Measurements from ENCODE around the gene RSRP1.
"Not testable (repeated sequence)": the region's sequence is repeated elsewhere in the genome, so short reads cannot be mapped to it uniquely, and the experiment has no call there.

The RSRP1 gene

DNA sequence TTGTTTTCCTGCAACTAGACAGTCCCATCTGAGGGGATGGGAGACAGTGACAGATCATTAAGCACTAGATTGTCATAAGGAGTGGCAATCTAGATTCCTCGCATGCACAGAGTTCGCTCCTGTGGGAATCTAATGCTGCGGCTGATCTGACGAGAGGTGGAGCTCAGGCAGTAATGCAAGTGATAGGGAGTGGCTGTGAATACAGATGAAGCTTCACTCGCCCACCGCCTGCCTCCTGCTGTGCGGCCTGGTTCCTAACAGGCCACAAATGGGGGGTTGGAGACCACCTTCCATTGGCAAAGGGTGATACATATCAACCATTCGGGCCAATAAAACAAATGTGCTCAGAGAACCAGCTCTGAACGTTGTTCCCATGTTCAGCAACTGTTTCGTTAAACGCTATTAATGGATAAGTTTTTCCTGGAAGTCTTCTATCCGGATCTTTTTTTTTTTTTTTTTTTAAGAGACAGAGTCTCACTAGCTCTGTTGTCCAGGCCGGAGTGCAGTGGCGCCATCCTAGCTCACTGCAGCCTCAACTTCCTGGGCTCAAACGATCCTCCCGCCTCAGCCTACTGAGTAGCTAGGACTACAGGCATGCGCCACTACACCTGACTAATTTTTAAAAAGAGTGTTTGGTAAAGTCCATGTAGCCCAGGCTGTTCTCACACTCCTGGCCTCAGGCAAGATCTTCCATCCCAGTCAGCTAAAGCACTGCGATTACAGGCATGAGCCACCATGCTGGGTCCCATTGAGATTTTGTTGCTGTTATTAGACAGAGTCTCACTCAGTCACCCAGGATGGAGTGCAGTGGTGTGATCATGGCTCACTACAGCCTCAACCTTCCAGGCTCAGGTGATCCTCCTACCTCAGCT is 8.7 kb upstream of the RSRP1 start:
- DNase-seq = no peak

DNA sequence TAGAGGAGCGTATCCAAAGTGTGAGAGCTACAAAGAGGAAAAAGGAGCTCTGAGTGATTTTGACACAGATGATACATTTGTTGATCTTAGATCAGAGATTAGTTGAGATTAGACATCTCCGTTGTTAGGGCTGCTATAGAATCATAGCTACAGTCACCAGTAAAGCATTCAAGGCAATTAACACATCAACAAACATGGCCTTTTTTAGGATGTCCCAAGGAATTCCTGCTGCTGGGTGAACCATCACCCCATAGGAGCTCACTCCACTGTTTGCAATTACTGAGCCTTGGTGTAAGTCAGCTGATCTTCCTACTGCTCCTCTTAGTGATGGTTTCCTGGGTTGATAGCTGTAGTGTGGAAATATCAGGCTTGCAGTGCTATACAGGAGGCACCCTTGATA is 6.7 kb upstream of the RSRP1 start:
- no peak for DNase-seq

GRCh38 chr1:25247829-25248754 is 838 bp upstream of the RSRP1 start:
- no peak for DNase-seq

DNA sequence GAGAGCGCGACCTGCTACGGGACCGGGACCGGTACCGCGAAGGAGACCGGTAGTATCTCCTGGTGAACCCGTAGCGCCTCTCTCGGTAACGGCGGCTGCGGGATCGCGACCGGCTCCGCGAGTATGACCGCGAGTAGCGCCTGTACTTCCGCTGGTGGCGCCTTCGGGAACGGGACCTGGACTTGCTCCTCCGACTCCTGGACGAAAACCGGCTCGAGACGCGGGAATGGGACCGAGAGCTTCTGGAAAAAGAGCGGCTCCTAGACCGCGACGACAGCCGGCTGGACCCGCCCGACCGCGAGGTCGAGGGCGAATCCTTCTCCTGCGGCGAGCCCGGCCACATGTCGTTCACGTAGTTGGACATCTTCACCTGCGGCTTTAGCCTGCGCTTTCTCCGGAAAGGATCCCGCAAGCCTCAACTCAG is 642 bp downstream of the RSRP1 start:
- DNase-seq = no peak

- no peak for DNase-seq
Measured at GRCh38 chr1:25245809-25246599, 1.2 kb downstream of the RSRP1 start.

DNA sequence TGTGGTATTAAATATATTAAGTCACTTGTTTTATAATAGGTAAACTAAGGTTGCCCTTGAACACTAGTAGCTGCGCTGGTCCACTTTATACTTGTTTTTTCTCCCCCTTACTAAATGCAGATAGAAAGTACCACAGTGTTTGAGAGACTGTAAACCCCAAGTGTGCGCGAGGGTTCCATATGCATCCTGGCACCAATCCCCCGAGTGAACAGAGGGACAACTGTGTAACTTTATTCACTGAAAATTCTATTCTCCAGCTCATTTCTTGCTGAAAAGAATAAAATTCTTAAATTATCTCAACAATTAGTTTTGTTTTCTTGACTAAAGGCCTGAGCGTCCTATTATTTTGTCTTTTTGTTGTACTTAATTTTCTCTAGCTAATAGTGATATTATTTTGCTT is 1.9 kb downstream of the RSRP1 start:
- no peak for DNase-seq

GRCh38 chr1:25243907-25244306 is 3.3 kb downstream of the RSRP1 start:
- DNase-seq = no peak

GRCh38 chr1:25239681-25240541 is 7.3 kb downstream of the RSRP1 start:
- peak; percentile 65 for DNase-seq

- DNase-seq = no peak
Measured at GRCh38 chr1:25238046-25238445, 9.2 kb downstream of the RSRP1 start.

- not testable (repeated sequence) for DNase-seq
Measured at GRCh38 chr1:25236261-25236660, 11.0 kb downstream of the RSRP1 start.

DNA sequence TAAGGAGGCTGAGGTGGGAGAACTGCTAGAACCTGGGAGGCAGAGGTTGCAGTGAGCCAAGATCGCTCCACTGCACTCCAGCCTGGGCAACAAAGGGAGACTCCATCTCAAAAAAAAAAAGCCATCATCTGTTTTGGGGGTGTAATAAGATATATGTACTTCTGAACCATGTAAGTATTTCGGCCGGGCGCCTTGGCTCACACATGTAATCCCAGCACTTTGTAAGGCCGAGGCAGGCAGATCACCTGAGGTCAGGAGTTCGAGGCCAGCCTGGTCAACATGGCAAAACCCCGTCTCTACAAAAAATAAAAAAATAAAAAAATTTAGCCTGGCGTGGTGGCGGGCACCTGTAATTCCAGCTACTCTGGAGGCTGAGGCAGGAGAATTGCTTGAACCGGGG is 11.8 kb downstream of the RSRP1 start:
- not testable (repeated sequence) for DNase-seq

GRCh38 chr1:25232866-25233784 is 14.1 kb downstream of the RSRP1 start:
- no peak for DNase-seq

GRCh38 chr1:25232027-25232865 is 15.0 kb downstream of the RSRP1 start, which contains the start of gene SYF2:
Gene SYF2 (minus strand): TSS chr1:25232502. CDS start chr1:25232467, 35 bp downstream.
- DNase-seq = peak; percentile 78

- DNase-seq = no peak
Measured at GRCh38 chr1:25223471-25223870, 23.8 kb downstream of the RSRP1 start.

DNA sequence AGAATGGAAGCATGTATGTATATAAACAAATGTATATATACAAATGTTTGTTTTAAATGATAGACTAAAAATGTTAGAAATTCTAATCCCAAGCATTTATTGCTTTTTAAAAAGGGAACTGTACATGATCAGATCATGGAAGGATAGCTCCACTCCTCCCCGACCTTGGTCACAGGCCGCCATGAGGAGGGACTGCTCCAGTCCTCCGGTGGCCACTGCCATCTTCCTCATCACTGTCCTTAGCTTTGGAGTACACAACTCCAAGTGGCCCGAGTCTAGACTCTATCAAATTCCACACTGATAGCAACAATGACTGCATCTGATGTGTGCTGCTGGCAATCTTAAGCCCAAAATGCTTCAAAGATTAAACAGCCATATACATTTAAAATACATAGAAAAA is 24.6 kb downstream of the RSRP1 start:
- DNase-seq = no peak

DNA sequence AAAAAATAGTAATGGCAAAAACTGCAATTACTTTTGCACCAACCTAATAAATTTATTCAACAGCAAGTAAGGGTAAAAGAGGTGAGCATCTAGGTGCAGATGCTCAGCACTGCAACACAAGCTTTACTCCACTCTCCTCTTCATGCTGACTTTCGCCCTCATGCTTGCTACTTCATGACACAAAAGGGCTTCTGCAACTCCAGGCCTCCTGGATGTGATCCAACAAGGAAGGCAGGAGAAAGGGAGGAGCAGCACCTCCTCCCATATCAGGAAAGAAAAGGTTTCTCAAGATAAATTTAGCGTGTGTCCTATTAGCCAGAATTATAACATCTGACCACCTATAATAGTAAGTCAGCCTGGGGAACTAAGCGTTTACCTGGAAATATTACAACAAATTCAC is 26.6 kb downstream of the RSRP1 start:
- no peak for DNase-seq

DNA sequence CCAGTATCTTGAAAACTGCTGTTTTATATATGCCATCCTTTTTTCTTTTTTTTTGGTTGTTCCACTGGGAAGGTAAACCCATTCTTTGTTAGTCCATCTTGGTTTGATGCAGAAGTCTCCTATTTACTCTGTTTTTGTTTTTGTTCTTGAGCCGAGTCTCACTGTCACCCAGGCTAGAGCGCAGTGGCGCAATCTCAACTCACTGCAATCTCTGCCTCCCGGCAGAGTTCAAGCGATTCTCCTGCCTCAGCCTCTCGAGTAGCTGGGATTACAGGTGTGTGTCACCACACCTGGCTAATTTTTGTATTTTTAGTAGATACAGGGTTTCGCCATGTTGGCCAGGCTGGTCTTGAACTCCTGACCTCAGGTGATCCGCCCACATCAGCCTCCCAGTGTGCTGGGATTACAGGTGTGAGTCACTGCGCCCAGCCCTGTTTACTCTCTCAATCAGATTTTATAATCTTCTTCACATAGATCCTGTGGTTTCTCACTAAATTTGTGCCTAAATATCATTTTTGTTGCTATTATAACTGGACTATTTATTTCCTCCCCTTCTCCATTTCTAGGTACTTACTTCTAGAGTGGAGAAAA is 27.5 kb downstream of the RSRP1 start:
- DNase-seq = no peak

DNA sequence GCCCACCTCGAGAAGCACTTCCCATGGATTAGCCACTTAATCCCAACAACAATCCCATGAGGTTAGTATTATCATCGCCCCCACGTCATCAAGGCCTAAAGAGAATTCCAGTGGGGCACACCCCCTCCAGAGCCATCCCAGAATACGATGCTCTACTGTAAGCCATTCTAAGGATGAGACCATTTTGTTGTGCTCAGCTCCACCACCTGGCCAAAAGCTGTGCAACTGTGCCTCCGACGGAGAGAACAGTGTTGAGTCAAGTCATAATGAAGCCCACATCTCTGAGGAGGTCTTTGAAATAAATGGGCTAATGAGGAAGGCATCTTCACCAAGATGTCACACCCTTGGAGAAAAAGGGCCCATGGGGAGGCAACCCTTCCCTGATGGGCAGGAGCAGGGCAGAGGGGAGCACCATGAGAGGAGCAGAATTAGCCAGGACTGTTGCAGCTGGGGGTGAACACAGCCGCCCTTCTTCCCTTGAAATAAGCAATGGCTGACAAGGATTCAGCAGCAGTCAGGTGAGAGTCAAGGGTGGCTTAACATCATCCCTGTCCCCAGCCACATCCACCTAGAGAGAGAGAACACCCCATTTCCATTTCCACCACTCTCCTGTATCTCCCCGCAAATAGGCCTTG is 29.5 kb downstream of the RSRP1 start:
- no peak for DNase-seq

DNA sequence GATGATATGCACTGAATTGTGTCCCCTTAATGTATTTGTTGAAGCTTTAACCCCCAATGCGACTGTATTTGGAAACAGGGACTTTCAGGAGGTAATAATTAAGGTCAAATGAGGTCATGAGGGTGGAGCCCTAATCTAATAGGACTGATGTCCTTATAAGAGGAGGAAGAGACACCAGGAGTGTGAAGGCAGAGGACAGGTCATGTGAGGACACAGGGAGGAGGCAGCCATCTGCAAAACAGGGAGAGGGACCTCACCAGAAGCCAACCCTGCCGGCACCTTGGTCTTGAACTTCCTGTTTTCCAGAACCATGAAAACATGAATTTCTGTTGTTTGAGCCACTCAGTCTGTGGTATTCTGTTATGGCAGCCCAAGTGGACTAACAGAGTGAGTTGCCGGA is 30.2 kb downstream of the RSRP1 start:
- no peak for DNase-seq

Data from NCI-H1048 (cell line).